22Rv1 (cell line): ENCODE measurements around the gene EPHA3.

Source experiments
- CTCF ChIP-seq: fragments of 450-650 bp; IDR thresholded peaks from 2 replicates; pipeline ENCODE4 v1.5.1; 2017; ENCODE audit warnings: mild to moderate bottlenecking
- ZFX ChIP-seq: fragments of 450-650 bp; IDR thresholded peaks from 2 replicates; pipeline ENCODE4 v1.6.1; 2017; ENCODE audit warnings: antibody characterized with exemption, borderline replicate concordance

- TF ChIP-seq CTCF (no peak), ZFX (no peak)
Measured at GRCh38 chr3:89261673-89262072, 154.3 kb downstream of the EPHA3 start.
